HG03354 (cell line): ENCODE data around the gene RAB24.
"Not testable (repeated sequence)": the region's sequence is repeated elsewhere in the genome, so short reads cannot be mapped to it uniquely, and the experiment has no call there.

Experiments used
- ATAC-seq: cut with Tn5 transposase; IDR thresholded peaks from one replicate; pipeline ENCODE4 v1.9.1; 2021; ENCODE audit warnings: mild to moderate bottlenecking; ENCODE audit not compliant: unreplicated experiment, poor library complexity, severe bottlenecking

Gene RAB24

GRCh38 chr5:177299697-177300096 is 3.8 kb downstream of the RAB24 start:
- no peak for ATAC-seq

- no peak for ATAC-seq
These were observed 5.6 kb downstream of the RAB24 start for GRCh38 chr5:177297922-177298321.

- ATAC-seq, result no peak
These were observed 6.9 kb downstream of the RAB24 start for GRCh38 chr5:177296581-177296980.

- no peak for ATAC-seq
These were observed 7.6 kb downstream of the RAB24 start for GRCh38 chr5:177295924-177296323.

GRCh38 chr5:177294632-177295031 is 8.9 kb downstream of the RAB24 start:
- ATAC-seq, result no peak

GRCh38 chr5:177293819-177294581 is 9.5 kb downstream of the RAB24 start:
- ATAC-seq, result no peak

GRCh38 chr5:177291735-177292134 is 11.8 kb downstream of the RAB24 start:
- no peak for ATAC-seq

GRCh38 chr5:177290816-177291596 is 12.5 kb downstream of the RAB24 start:
- ATAC-seq, result no peak

- ATAC-seq, result no peak
These were observed 15.3 kb downstream of the RAB24 start for GRCh38 chr5:177288191-177288590.

- no peak for ATAC-seq
These were observed 26.6 kb downstream of the RAB24 start for GRCh38 chr5:177276886-177277285.

- no peak for ATAC-seq
These were observed 27.6 kb downstream of the RAB24 start for GRCh38 chr5:177275883-177276282.

GRCh38 chr5:177271113-177271512 is 32.4 kb downstream of the RAB24 start:
- ATAC-seq, result no peak

GRCh38 chr5:177270653-177271052 is 32.9 kb downstream of the RAB24 start:
- no peak for ATAC-seq

GRCh38 chr5:177269976-177270375 is 33.5 kb downstream of the RAB24 start:
- no peak for ATAC-seq

- ATAC-seq, result no peak
These were observed 34.2 kb downstream of the RAB24 start for GRCh38 chr5:177269232-177269895.

GRCh38 chr5:177265395-177265794 is 38.1 kb downstream of the RAB24 start:
- ATAC-seq, result no peak

GRCh38 chr5:177264178-177264577 is 39.3 kb downstream of the RAB24 start:
- ATAC-seq, result no peak

GRCh38 chr5:177261510-177261909 is 42.0 kb downstream of the RAB24 start:
- no peak for ATAC-seq

- ATAC-seq, result no peak
These were observed 42.6 kb downstream of the RAB24 start for GRCh38 chr5:177260961-177261360.

- ATAC-seq, result not testable (repeated sequence)
These were observed 44.8 kb downstream of the RAB24 start for GRCh38 chr5:177258711-177259110.

GRCh38 chr5:177256296-177256695 is 47.2 kb downstream of the RAB24 start:
- ATAC-seq, result no peak
